Measurements from ENCODE around the gene RAB8B. TPM values are rescaled to one million over a fixed set of nuclear protein-coding genes. Genes with fewer than 3 reads are reported as not detected.

The RAB8B gene
- total RNA-seq, 1 donor from 2014 or later = 93.1 TPM

DNA sequence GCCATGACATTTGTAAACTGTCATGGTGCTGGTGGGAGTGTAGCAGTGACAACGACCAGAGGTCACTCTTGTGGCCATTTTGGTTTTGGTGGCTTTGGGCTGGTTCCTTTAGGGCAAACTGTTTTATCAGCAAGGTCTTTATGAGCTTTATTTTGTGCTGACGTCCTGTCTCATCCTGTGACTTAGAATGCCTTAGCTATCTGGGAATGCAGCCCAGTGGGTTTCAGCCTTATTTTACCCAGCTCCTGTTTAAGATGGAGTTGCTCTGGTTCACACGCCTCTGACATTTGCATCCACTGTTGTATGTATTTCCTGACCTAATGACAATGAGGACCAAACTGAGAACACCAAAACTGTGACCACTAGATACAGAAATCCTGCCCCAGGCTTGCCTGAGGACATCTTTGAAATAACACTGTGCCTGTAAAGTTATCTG, 37.6 kb downstream of the RAB8B start:
- H3K9me3 Mint-ChIP-seq = no peaks in the 10 kb centered on the region
- intact Hi-C loops (cut with micrococcal nuclease) = loop anchor here (5.0 kb wide), 1 partner anchor 70 kb away; the partner anchor contains the start of gene RPS27L
- H3K27me3 Mint-ChIP-seq = no peaks in the 10 kb centered on the region
- H3K4me3 Mint-ChIP-seq = no peak overlapping the region
- CTCF ChIA-PET = no interaction called here
- H3K36me3 Mint-ChIP-seq (ENCODE audit: low read depth) = peaks cover 53% of the 10 kb centered on the region
- peaks cover 56% of the 10 kb centered on the region for H3K4me1 Mint-ChIP-seq
- DNase-seq (no peak), ATAC-seq (ENCODE audit: low read depth) (no peak)
- H3K27ac Mint-ChIP-seq = no peak overlapping the region
- POLR2A ChIA-PET = interaction anchor here (0.6 to 0.7 kb wide), 3 partner anchors 9 to 38 kb away, joined by 4 to 6 read pairs (median 4); partner anchors contain the start of gene RAB8B
- TF ChIP-seq CTCF (IDR thresholded peaks at IDR 0.05) = no peak

DNA sequence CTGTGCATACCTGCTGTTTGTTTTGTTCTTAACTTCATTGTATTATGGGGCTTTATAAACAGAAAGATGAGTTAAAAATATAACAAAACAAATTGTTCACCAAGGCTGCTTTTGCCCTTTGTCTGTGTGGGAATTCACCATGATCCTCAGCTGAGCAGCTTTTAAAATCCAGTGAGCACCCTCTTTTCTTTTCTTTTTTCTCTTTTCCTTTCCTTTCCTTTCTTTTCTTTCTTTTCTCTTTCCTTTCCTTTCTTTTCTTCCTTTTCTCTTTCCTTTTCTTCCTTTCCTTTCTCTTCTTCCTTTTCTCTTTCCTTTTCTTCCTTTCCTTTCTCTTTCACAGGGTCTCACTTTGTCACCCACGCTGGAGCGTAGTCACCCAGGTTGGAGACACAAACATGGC, 38.3 kb downstream of the RAB8B start:
- no peak for TF ChIP-seq CTCF (IDR thresholded peaks at IDR 0.05)
- Mint-ChIP-seq H3K4me1 (peaks cover 60% of the 10 kb centered on the region), H3K4me3 (no peak overlapping the region), H3K9me3 (no peaks in the 10 kb centered on the region), H3K36me3 (ENCODE audit: low read depth) (peaks cover 50% of the 10 kb centered on the region), H3K27ac (peak overlapping the region; percentile 50), H3K27me3 (no peaks in the 10 kb centered on the region)
- intact Hi-C loops (cut with micrococcal nuclease) = loop anchor here (5.0 kb wide), 1 partner anchor 70 kb away; the partner anchor contains the start of gene RPS27L
- ATAC-seq (ENCODE audit: low read depth) = no peak
- ChIA-PET POLR2A (no interaction called here), CTCF (interaction anchor here (0.6 to 1.6 kb wide), 2 partner anchors 10 to 1240 kb away, joined by 3 to 4 read pairs; no protein-coding TSS in a partner anchor)
- no peak for DNase-seq

GRCh38 chr15:63231206-63231605, 41.8 kb downstream of the RAB8B start:
- Mint-ChIP-seq H3K27me3 (no peaks in the 10 kb centered on the region), H3K4me3 (no peak overlapping the region), H3K27ac (peak overlapping the region; percentile 62), H3K4me1 (peaks cover 64% of the 10 kb centered on the region), H3K9me3 (no peaks in the 10 kb centered on the region), H3K36me3 (ENCODE audit: low read depth) (peaks cover 40% of the 10 kb centered on the region)
- intact Hi-C loops (cut with micrococcal nuclease) = loop anchor here (5.0 kb wide), 1 partner anchor 39 kb away; no protein-coding TSS in a partner anchor
- no peak for ATAC-seq (ENCODE audit: low read depth)
- no peak for TF ChIP-seq CTCF (IDR thresholded peaks at IDR 0.05)
- ChIA-PET CTCF (interaction anchor here (1.1 kb wide), 1 partner anchor 184 kb away, joined by 3 read pairs; no protein-coding TSS in a partner anchor), POLR2A (interaction anchor here (0.7 to 3.9 kb wide), 6 partner anchors 9 to 755 kb away, joined by 3 to 14 read pairs (median 6); partner anchors contain the start of genes RAB8B and RPS27L)
- DNase-seq = no peak

- no peak for DNase-seq
- intact Hi-C loops (cut with micrococcal nuclease) = loop anchor here (2.0 to 5.0 kb wide), 2 partner anchors 19 to 39 kb away; no protein-coding TSS in a partner anchor
- ATAC-seq (ENCODE audit: low read depth) = no peak
- Mint-ChIP-seq H3K36me3 (ENCODE audit: low read depth) (peaks cover 36% of the 10 kb centered on the region), H3K27me3 (no peaks in the 10 kb centered on the region), H3K27ac (peak overlapping the region; percentile 62), H3K9me3 (no peaks in the 10 kb centered on the region), H3K4me3 (no peak overlapping the region), H3K4me1 (peaks cover 60% of the 10 kb centered on the region)
- POLR2A ChIA-PET = interaction anchor here (1.1 to 3.9 kb wide), 5 partner anchors 10 to 75 kb away, joined by 3 to 14 read pairs (median 3); partner anchors contain the start of gene RPS27L
- TF ChIP-seq CTCF (IDR thresholded peaks at IDR 0.05) = no peak
- CTCF ChIA-PET = interaction anchor here (0.6 to 1.5 kb wide), 4 partner anchors 32 to 184 kb away, joined by 3 to 4 read pairs (median 3); no protein-coding TSS in a partner anchor
Measured at GRCh38 chr15:63231706-63232105, 42.3 kb downstream of the RAB8B start.

DNA sequence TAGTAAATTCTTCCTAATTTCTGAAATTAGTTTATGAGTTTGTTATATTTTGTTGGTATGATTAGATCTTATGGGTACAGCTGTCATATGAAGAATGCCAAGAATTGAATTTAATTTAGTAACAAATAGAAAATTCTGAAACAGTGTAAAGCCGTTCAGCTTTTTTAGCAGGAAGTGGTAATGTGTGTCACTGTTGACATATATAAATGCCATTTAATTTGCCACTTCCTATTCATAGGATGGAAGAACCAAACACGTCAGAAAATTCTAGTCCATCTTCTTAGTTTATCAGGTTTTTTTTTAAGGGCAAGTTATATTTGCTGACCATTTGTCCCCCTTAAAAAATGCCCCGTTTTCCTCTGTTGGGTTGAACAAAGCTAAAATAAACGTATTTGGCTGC, 43.0 kb downstream of the RAB8B start:
- Mint-ChIP-seq H3K36me3 (ENCODE audit: low read depth) (peaks cover 36% of the 10 kb centered on the region), H3K27ac (peak overlapping the region; percentile 62), H3K27me3 (no peaks in the 10 kb centered on the region), H3K9me3 (no peaks in the 10 kb centered on the region), H3K4me3 (peak overlapping the region; percentile 28), H3K4me1 (peaks cover 61% of the 10 kb centered on the region)
- TF ChIP-seq CTCF (IDR thresholded peaks at IDR 0.05) = no peak
- DNase-seq = no peak
- ChIA-PET CTCF (interaction anchor here (0.6 to 1.7 kb wide), 5 partner anchors 12 to 185 kb away, joined by 3 to 10 read pairs (median 3); no protein-coding TSS in a partner anchor), POLR2A (interaction anchor here (0.6 to 3.9 kb wide), 5 partner anchors 36 to 100 kb away, joined by 3 to 14 read pairs (median 3); partner anchors contain the start of genes APH1B and RPS27L)
- intact Hi-C loops (cut with micrococcal nuclease) = loop anchor here (2.0 to 5.0 kb wide), 2 partner anchors 20 to 40 kb away; no protein-coding TSS in a partner anchor
- ATAC-seq (ENCODE audit: low read depth) = no peak
